ENCODE results near the gene DMKN.

Gene DMKN

DNA sequence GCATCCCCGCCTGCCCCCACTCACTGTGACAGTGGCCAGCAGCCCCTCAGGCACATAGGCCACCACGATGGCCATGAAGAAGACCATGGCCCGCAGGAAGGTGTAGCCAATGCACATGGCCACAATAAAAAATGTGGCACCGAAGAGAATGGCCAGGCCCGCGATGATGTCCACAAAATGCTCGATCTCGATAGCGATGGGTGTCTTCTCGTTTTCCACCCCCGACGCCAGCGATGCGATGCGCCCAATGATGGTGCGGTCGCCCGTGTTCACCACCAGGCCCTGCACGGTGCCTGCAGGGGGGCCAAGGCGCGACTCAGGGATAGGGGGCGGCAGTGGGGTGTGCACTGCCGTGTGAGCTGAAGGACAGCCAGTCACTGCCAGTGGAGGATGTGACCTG is 46.3 kb upstream of the DMKN start:
- H3K27ac ChIP-seq (ENCODE audit: low read depth, low read length) = no peak overlapping the region
- peaks cover 11% of the 10 kb centered on the region for H3K4me1 ChIP-seq (ENCODE audit: control insufficient read depth, low read length)
- H3K27me3 ChIP-seq (ENCODE audit: control insufficient read depth, low read length) = peaks cover 19% of the 10 kb centered on the region
- TF ChIP-seq, protein P1, sequence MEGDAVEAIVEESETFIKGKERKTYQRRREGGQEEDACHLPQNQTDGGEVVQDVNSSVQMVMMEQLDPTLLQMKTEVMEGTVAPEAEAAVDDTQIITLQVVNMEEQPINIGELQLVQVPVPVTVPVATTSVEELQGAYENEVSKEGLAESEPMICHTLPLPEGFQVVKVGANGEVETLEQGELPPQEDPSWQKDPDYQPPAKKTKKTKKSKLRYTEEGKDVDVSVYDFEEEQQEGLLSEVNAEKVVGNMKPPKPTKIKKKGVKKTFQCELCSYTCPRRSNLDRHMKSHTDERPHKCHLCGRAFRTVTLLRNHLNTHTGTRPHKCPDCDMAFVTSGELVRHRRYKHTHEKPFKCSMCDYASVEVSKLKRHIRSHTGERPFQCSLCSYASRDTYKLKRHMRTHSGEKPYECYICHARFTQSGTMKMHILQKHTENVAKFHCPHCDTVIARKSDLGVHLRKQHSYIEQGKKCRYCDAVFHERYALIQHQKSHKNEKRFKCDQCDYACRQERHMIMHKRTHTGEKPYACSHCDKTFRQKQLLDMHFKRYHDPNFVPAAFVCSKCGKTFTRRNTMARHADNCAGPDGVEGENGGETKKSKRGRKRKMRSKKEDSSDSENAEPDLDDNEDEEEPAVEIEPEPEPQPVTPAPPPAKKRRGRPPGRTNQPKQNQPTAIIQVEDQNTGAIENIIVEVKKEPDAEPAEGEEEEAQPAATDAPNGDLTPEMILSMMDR (IDR thresholded peaks at IDR 0.05; ENCODE audit: low read depth, low read length, poor library complexity, severe bottlenecking) = peak; percentile 9
- no peak for TF ChIP-seq EZH2phosphoT487 (IDR thresholded peaks at IDR 0.05; ENCODE audit: borderline replicate concordance, low read length)
- H4K20me1 ChIP-seq (ENCODE audit: control insufficient read depth, insufficient read depth, low read depth, low read length) = no peaks in the 10 kb centered on the region; the same call in 1 of the 2 replicates
- H3K4me3 ChIP-seq (ENCODE audit: low read length) = no peak overlapping the region
- H3K9me2 ChIP-seq (replicated peaks; ENCODE audit: control insufficient read depth, low read length) = no peaks in the 10 kb centered on the region
- H3K4me2 ChIP-seq (ENCODE audit: low read length) = no peak overlapping the region
- no peaks in the 10 kb centered on the region for H3K36me3 ChIP-seq (ENCODE audit: control insufficient read depth, low read length)
- no peaks in the 10 kb centered on the region for H3K79me2 ChIP-seq (ENCODE audit: control insufficient read depth, low read length)
- H3F3A ChIP-seq (ENCODE audit: control insufficient read depth, insufficient read depth) = no peaks in the 10 kb centered on the region
- H3K9me3 ChIP-seq (ENCODE audit: control insufficient read depth, insufficient read depth, low read length) = no peaks in the 10 kb centered on the region

DNA sequence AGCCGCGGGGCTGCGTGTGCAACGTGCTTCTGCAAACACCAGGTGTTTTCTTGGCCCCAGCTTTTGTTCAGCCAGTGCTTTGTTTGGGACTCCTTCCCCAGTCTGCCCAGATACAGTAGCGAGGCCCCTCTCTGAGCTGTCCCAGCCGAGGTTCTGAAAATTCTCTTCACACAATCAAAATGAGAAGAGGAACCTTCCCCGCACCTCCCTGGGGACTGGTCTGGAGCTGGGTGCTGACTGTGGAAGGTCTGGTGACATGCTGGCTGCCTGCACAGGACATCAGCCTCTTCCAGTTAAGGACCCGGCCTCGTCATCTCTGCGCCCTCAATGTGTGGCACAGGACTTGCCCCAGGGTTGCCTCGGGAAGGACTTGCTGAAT is 45.8 kb upstream of the DMKN start:
- H3F3A ChIP-seq (ENCODE audit: control insufficient read depth, insufficient read depth) = no peaks in the 10 kb centered on the region
- H3K27me3 ChIP-seq (ENCODE audit: control insufficient read depth, low read length) = peaks cover 17% of the 10 kb centered on the region
- H3K4me2 ChIP-seq (ENCODE audit: low read length) = peak overlapping the region; percentile 21
- no peak for TF ChIP-seq EZH2phosphoT487 (IDR thresholded peaks at IDR 0.05; ENCODE audit: borderline replicate concordance, low read length)
- TF ChIP-seq, protein P1 (IDR thresholded peaks at IDR 0.05; ENCODE audit: low read depth, low read length, poor library complexity, severe bottlenecking) = no peak
- H3K79me2 ChIP-seq (ENCODE audit: control insufficient read depth, low read length) = no peaks in the 10 kb centered on the region
- no peak overlapping the region for H3K4me3 ChIP-seq (ENCODE audit: low read length)
- no peaks in the 10 kb centered on the region for H3K9me3 ChIP-seq (ENCODE audit: control insufficient read depth, insufficient read depth, low read length)
- no peaks in the 10 kb centered on the region for H3K36me3 ChIP-seq (ENCODE audit: control insufficient read depth, low read length)
- H3K4me1 ChIP-seq (ENCODE audit: control insufficient read depth, low read length) = peaks cover 11% of the 10 kb centered on the region
- H4K20me1 ChIP-seq (ENCODE audit: control insufficient read depth, insufficient read depth, low read depth, low read length) = no peaks in the 10 kb centered on the region; the same call in 1 of the 2 replicates
- H3K9me2 ChIP-seq (replicated peaks; ENCODE audit: control insufficient read depth, low read length) = no peaks in the 10 kb centered on the region
- H3K27ac ChIP-seq (ENCODE audit: low read depth, low read length) = no peak overlapping the region

DNA sequence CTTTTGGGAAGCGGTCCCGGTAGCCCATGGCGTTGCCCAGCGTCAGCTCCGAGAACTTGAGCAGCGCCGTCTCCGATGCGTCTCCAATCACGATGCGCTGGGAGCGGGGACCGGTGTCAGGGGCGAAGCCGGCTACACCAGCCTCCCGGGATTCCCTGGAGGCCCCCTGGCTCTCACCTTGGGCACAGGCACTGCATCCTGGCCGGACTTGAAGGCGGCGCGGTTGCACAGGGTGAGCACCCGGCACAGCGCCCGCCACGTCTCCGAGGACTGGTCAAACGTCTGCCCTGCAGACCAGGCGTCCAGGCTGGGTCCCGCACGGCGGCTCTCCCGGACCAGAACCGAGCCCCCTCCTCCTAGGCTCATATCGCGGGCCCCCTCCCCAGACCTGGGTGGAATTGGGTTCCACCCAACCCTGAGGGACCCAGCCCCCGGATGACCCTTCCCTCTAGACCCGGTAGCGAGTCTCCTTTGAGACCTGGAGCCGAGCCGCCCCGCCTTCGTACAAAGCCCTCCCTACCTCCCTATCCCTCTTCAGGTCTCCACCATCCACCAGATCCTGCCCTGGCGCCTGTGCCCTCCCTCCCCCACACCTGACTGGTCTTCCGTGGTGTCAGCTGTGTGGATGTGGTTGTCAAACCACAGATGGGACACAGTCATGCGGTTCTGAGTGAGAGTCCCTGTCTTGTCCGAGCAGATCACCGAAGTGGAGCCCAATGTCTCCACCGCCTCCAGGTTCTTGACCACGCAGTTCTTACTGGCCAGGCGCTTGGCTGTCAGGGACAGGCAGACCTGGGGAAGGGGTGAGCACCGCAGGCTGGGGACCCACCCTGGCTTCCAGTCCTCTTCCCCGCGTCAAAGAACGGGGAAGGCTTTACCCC is 45.2 kb upstream of the DMKN start:
- peaks cover 11% of the 10 kb centered on the region for H3K4me1 ChIP-seq (ENCODE audit: control insufficient read depth, low read length)
- no peak overlapping the region for H3K27ac ChIP-seq (ENCODE audit: low read depth, low read length)
- TF ChIP-seq EZH2phosphoT487 (IDR thresholded peaks at IDR 0.05; ENCODE audit: borderline replicate concordance, low read length) = no peak
- TF ChIP-seq, protein P1 (IDR thresholded peaks at IDR 0.05; ENCODE audit: low read depth, low read length, poor library complexity, severe bottlenecking) = no peak
- H3K36me3 ChIP-seq (ENCODE audit: control insufficient read depth, low read length) = no peaks in the 10 kb centered on the region
- H3K27me3 ChIP-seq (ENCODE audit: control insufficient read depth, low read length) = peaks cover 17% of the 10 kb centered on the region
- H3K4me3 ChIP-seq (ENCODE audit: low read length) = no peak overlapping the region
- no peaks in the 10 kb centered on the region for H3F3A ChIP-seq (ENCODE audit: control insufficient read depth, insufficient read depth)
- H3K9me3 ChIP-seq (ENCODE audit: control insufficient read depth, insufficient read depth, low read length) = no peaks in the 10 kb centered on the region
- no peaks in the 10 kb centered on the region for H3K9me2 ChIP-seq (replicated peaks; ENCODE audit: control insufficient read depth, low read length)
- no peaks in the 10 kb centered on the region; the same call in 1 of the 2 replicates for H4K20me1 ChIP-seq (ENCODE audit: control insufficient read depth, insufficient read depth, low read depth, low read length)
- H3K79me2 ChIP-seq (ENCODE audit: control insufficient read depth, low read length) = no peaks in the 10 kb centered on the region
- H3K4me2 ChIP-seq (ENCODE audit: low read length) = peak overlapping the region; percentile 21

Measured in DOHH2 (cell line).